IMR-90 (cell line): ENCODE data around the gene IL21R. TPM values are rescaled to one million over a fixed set of nuclear protein-coding genes. Genes with fewer than 3 reads are reported as not detected.

Source experiments
- ATAC-seq: fragments of 200-7000 bp; cut with Tn5 transposase; 2 replicates; pipeline ENCODE4 v1.9.1; 2020; ENCODE audit warnings: low read depth, mild to moderate bottlenecking, moderate library complexity
- BruUV-seq: library from RNA; stranded (reverse); fragments of 400-500 nt; replicated peaks from 2 replicates; lab custom pipeline; 2021; lab: Mats Ljungman, UMichigan
- CTCF ChIA-PET: fragments of 300-600 bp; formaldehyde crosslinking; extraction: SDS; loops from one replicate; lab custom pipeline; 2021; ENCODE audit warnings: antibody characterized with exemption; lab: Yijun Ruan, JAX
- POLR2A ChIA-PET: fragments of 300-600 bp; sonication (Branson Sonifier 250); formaldehyde crosslinking; loops from one replicate; lab custom pipeline; 2022; ENCODE audit warnings: antibody characterized with exemption; ENCODE audit not compliant: unreplicated experiment; lab: Charles Lee
- DNase-seq: peaks from one replicate; pipeline ENCODE4 v3.0.0; 2013
- H2AFZ ChIP-seq: replicated peaks from 2 replicates; pipeline ENCODE3; 2013; ENCODE audit warnings: low read length, mild to moderate bottlenecking; ENCODE audit not compliant: poor library complexity
- H2AK5ac ChIP-seq: 2 replicates; pipeline ENCODE4 v1.6.1; 2013; ENCODE audit warnings: low read depth, low read length, inconsistent platforms
- H2AK9ac ChIP-seq: replicated peaks from 2 replicates; pipeline ENCODE3; 2013; ENCODE audit warnings: mild to moderate bottlenecking, low read depth, low read length, moderate library complexity; ENCODE audit not compliant: poor library complexity
- H2BK120ac ChIP-seq: 2 replicates; pipeline ENCODE4 v1.6.1; 2013; ENCODE audit warnings: low read depth, low read length, inconsistent platforms
- H2BK15ac ChIP-seq: 3 replicates; pipeline ENCODE4 v1.6.1; 2013; ENCODE audit warnings: low read depth, low read length, inconsistent platforms
- H2BK20ac ChIP-seq: 2 replicates; pipeline ENCODE4 v1.6.1; 2013; ENCODE audit warnings: low read depth, mild to moderate bottlenecking, inconsistent platforms, low read length, moderate library complexity
- H2BK5ac ChIP-seq: 2 replicates; pipeline ENCODE4 v1.6.1; 2013; ENCODE audit warnings: mild to moderate bottlenecking, low read depth, low read length, inconsistent platforms; ENCODE audit not compliant: poor library complexity, severe bottlenecking
- H3K14ac ChIP-seq: replicated peaks from 2 replicates; pipeline ENCODE4 v1.6.1; 2013; ENCODE audit warnings: low read depth, low read length, inconsistent platforms
- H3K18ac ChIP-seq: 2 replicates; pipeline ENCODE4 v1.6.1; 2013; ENCODE audit warnings: low read depth, low read length, control low read depth
- H3K23ac ChIP-seq: 2 replicates; pipeline ENCODE4 v1.6.1; 2013; ENCODE audit warnings: low read depth, low read length, inconsistent platforms
- H3K27ac ChIP-seq: 2 replicates; pipeline ENCODE4 v1.5.1; 2013; ENCODE audit warnings: mild to moderate bottlenecking, control low read depth, low read length; ENCODE audit not compliant: insufficient read depth
- H3K27me3 ChIP-seq: 2 replicates; pipeline ENCODE4 v1.6.1; 2013; ENCODE audit warnings: low read length; ENCODE audit not compliant: control insufficient read depth, insufficient read depth
- H3K36me3 ChIP-seq: 2 replicates; pipeline ENCODE4 v1.6.1; 2013; ENCODE audit warnings: low read length, mixed read lengths; ENCODE audit not compliant: control insufficient read depth, insufficient read depth
- H3K4ac ChIP-seq: 2 replicates; pipeline ENCODE4 v1.6.1; 2013; ENCODE audit warnings: low read depth, low read length, inconsistent platforms
- H3K4me1 ChIP-seq: 2 replicates; pipeline ENCODE4 v1.6.1; 2013; ENCODE audit warnings: low read length, mixed read lengths; ENCODE audit not compliant: control insufficient read depth, insufficient read depth
- H3K4me2 ChIP-seq: 2 replicates; pipeline ENCODE4 v1.6.1; 2013; ENCODE audit warnings: low read depth, mild to moderate bottlenecking, control low read depth, low read length, moderate library complexity
- H3K4me3 ChIP-seq: 2 replicates; pipeline ENCODE4 v1.5.1; 2013; ENCODE audit warnings: low read depth, mild to moderate bottlenecking, control low read depth, low read length, moderate library complexity; ENCODE audit not compliant: insufficient read depth
- H3K56ac ChIP-seq: 2 replicates; pipeline ENCODE4 v1.6.1; 2013; ENCODE audit warnings: low read length, inconsistent platforms; ENCODE audit not compliant: insufficient read depth; ENCODE audit errors: extremely low read depth
- H3K79me1 ChIP-seq, 2 experiments: 2 replicates each; pipeline ENCODE4 v1.6.1; 2013; ENCODE audit warnings: low read length in 2 of 2, inconsistent platforms in 1 of 2, low read depth in 1 of 2
- H3K9ac ChIP-seq: 2 replicates; pipeline ENCODE4 v1.6.1; 2013; ENCODE audit warnings: low read depth, low read length, control low read depth
- H3K9me1 ChIP-seq: 2 replicates; pipeline ENCODE4 v1.6.1; 2013; ENCODE audit warnings: low read length, inconsistent platforms; ENCODE audit not compliant: insufficient read depth
- H3K9me3 ChIP-seq: 2 replicates; pipeline ENCODE4 v1.6.1; 2013; ENCODE audit warnings: low read length; ENCODE audit not compliant: control insufficient read depth, insufficient read depth
- H4K20me1 ChIP-seq: 2 replicates; pipeline ENCODE4 v1.6.1; 2013; ENCODE audit warnings: low read length, inconsistent platforms; ENCODE audit not compliant: insufficient read depth
- H4K5ac ChIP-seq: 2 replicates; pipeline ENCODE4 v1.6.1; 2013; ENCODE audit warnings: mild to moderate bottlenecking, low read depth, low read length, control low read depth
- H4K8ac ChIP-seq, 2 experiments: 2 replicates each; pipeline ENCODE4 v1.6.1; 2013; ENCODE audit warnings: low read depth in 2 of 2, low read length in 2 of 2, control low read depth in 1 of 2, inconsistent platforms in 1 of 2
- H4K91ac ChIP-seq: 2 replicates; pipeline ENCODE4 v1.6.1; 2013; ENCODE audit warnings: low read depth, low read length, inconsistent platforms; ENCODE audit not compliant: insufficient read depth
- BHLHE40 ChIP-seq: fragments of 150-350 bp; IDR thresholded peaks from 2 replicates; pipeline ENCODE4 v1.6.1; 2016; ENCODE audit warnings: mild to moderate bottlenecking, low read depth, low read length
- CEBPB ChIP-seq: IDR thresholded peaks from 2 replicates; pipeline ENCODE4 v1.6.1; 2012; ENCODE audit warnings: low read depth, low read length, improper control_type of control experiment
- CTCF ChIP-seq: conservative IDR thresholded peaks from 2 replicates; pipeline ENCODE4 v1.5.1; 2012; ENCODE audit warnings: mild to moderate bottlenecking, low read depth, low read length, improper control_type of control experiment
- MAZ ChIP-seq: IDR thresholded peaks from 2 replicates; pipeline ENCODE4 v1.6.1; 2012; ENCODE audit warnings: low read depth, mild to moderate bottlenecking, low read length, improper control_type of control experiment, moderate library complexity, borderline replicate concordance
- RAD21 ChIP-seq: IDR thresholded peaks from 2 replicates; pipeline ENCODE4 v1.6.1; 2012; ENCODE audit warnings: low read length, improper control_type of control experiment
- SMC3 ChIP-seq: fragments of 150-350 bp; IDR thresholded peaks from 2 replicates; pipeline ENCODE4 v1.6.1; 2016; ENCODE audit warnings: low read depth, mild to moderate bottlenecking, antibody characterized with exemption, low read length, moderate library complexity
- USF2 ChIP-seq: fragments of 150-350 bp; IDR thresholded peaks from 2 replicates; pipeline ENCODE4 v1.6.1; 2017; ENCODE audit warnings: mild to moderate bottlenecking, antibody characterized with exemption, low read length, low read depth
- WGBS, 2 experiments: methylation state at CpG; one replicate each; pipeline versions ENCODE4 v1.1.5 to v1.1.7; 2013; ENCODE audit warnings: missing lambda C conversion rate in 2 of 2; ENCODE audit not compliant: insufficient read length in 1 of 2; ENCODE audit errors: extremely low coverage in 2 of 2; 5-methylcytosine and 5-hydroxymethylcytosine counted together
- dilution Hi-C: fragments of 300-500 bp; cut with HindIII; formaldehyde crosslinking; loops from one replicate; pipeline ENCODE4 v1.14.3; 2018; ENCODE audit warnings: low sequenced_read_pairs; ENCODE audit not compliant: unreplicated experiment
- in situ Hi-C: fragments of 300-500 bp; cut with MboI; formaldehyde crosslinking; loops from 3 replicates; pipeline ENCODE4 v1.14.3; 2019; ENCODE audit warnings: low sequenced_read_pairs, inconsistent platforms, mixed read lengths
- intact Hi-C: fragments of 100-400 bp; cut with micrococcal nuclease; formaldehyde crosslinking; loops from 2 replicates; pipeline ENCODE4 v1.10.0; 2022
- polyA plus RNA-seq, 3 experiments: library from polyadenylated mRNA; depleted of rRNA; stranded (reverse); fragments of >200 nt; gene quantifications; 2 replicates each; pipeline ENCODE4 v1.2.3, GENCODE V29; 2012; ENCODE audit warnings: low replicate concordance in 1 of 3
- total RNA-seq: library from RNA; depleted of rRNA; stranded (reverse); fragments of >200 nt; gene quantifications from 2 replicates; pipeline ENCODE4 v1.2.3, GENCODE V29; 2012

The IL21R gene
- total and polyA plus RNA-seq, 2 of the 4 experiments (the other 2 are of a cell fraction) = 0.72 to 0.97 TPM

- ChIA-PET POLR2A (no interaction called here), CTCF (no interaction called here)
- Histone ChIP-seq H3K9me3 (no peaks in the 10 kb centered on the region), H3K4me1 (peaks cover 8% of the 10 kb centered on the region), H4K8ac (no peak overlapping the region), H3K4me3 (no peak overlapping the region), H3K18ac (no peak overlapping the region), H2BK15ac (no peak overlapping the region), H2BK5ac (no peak overlapping the region), H3K36me3 (no peaks in the 10 kb centered on the region), H4K20me1 (no peaks in the 10 kb centered on the region), H3K9me1 (peaks cover 11% of the 10 kb centered on the region), H4K5ac (no peak overlapping the region), H4K91ac (no peak overlapping the region), H3K56ac (no peak overlapping the region), H2BK20ac (no peak overlapping the region), H3K4me2 (no peak overlapping the region), H3K4ac (no peak overlapping the region), H2BK120ac (no peak overlapping the region), H3K27me3 (no peaks in the 10 kb centered on the region), H2AK9ac (no peak overlapping the region), H3K27ac (no peak overlapping the region), H3K79me1 (no peaks in the 10 kb centered on the region), H3K14ac (no peak overlapping the region), H3K23ac (no peak overlapping the region), H3K9ac (no peak overlapping the region), H2AK5ac (no peak overlapping the region), H2AFZ (no peak overlapping the region)
- ATAC-seq = no peak
- intact Hi-C loops (no loop called here), in situ Hi-C loops (no loop called here), dilution Hi-C loops (no loop called here)
- DNase-seq = no peak
- WGBS, 2 experiments = 93% methylated on average over 3 of the region's 16 CpGs; no CpG with 5 or more reads in 1 of the 2 experiments
- BruUV-seq = no TSS peak
- no peak for TF ChIP-seq MAZ
- no peak for TF ChIP-seq CTCF
- no peak for TF ChIP-seq RAD21
- no peak for TF ChIP-seq SMC3
- TF ChIP-seq USF2 = no peak
- TF ChIP-seq BHLHE40 = no peak
- TF ChIP-seq CEBPB = no peak
Measured at GRCh38 chr16:27434141-27435051, 32.4 kb downstream of the IL21R start.
